CD4-positive, alpha-beta T cell treated with Interleukin-17A for 1 hour (primary cell): ENCODE results near the gene MKX.

Experiments used
- DNase-seq: peaks from one replicate; pipeline ENCODE4 v3.0.0-alpha.2; 2020

MKX gene, protein sequence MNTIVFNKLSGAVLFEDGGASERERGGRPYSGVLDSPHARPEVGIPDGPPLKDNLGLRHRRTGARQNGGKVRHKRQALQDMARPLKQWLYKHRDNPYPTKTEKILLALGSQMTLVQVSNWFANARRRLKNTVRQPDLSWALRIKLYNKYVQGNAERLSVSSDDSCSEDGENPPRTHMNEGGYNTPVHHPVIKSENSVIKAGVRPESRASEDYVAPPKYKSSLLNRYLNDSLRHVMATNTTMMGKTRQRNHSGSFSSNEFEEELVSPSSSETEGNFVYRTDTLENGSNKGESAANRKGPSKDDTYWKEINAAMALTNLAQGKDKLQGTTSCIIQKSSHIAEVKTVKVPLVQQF

DNA sequence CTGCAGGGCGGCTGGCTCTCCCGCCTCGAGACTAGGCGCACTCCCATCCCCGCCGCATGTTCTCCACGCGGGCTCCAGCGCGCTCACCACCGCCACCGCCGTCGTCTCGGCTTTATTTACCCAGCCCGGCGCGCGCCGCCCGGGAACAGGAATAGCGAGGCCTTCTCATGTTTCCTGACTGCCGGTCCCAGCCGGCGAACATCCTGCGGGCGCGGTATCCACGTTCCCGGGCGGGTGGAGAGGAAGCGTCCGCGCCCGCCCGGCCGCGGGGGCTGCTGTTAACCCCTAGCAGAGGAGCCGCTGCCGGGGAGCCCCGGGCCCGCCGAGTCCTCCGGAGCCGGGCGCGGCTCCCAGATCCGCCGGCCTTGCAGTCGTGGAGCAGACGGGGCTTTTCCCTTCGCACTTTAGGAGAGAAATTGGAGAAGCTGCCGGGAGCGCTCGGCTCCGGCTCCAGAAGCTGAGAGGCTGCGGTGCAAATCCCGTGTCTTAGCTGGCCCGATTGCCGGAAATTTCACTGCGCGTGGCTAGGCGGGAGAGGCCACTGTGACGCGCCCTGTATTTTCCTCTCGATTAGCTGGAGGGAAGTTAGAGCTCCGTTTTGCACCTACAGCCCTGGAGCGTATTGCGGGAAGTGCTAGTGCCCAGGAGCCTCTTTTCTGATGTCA is at the start of gene MKX:
MKX (minus strand) TSS at position 88 of the 665 bp plus-strand sequence. CDS start 2,404 bp downstream, outside the sequence.
- DNase-seq, result no peak

DNA sequence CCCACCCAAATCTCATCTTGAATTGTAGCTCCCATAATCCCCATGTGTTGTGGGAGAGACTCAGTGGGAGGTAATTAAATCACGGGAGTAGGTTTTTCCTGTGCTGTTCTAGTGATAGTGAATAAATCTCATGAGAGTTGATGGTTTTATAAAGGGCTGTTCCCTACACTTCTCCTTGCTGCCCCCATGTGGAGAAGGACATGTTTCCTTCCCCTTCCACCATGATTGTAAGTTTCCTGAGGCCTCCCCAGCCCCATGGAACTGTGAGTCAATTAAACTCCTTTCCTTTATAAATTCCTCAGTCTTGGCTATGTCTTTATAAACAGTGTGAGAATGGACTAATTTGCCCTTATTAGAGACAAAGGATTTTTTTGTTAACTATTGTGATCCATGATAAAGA is 48.5 kb upstream of the MKX start:
- no peak for DNase-seq

DNA sequence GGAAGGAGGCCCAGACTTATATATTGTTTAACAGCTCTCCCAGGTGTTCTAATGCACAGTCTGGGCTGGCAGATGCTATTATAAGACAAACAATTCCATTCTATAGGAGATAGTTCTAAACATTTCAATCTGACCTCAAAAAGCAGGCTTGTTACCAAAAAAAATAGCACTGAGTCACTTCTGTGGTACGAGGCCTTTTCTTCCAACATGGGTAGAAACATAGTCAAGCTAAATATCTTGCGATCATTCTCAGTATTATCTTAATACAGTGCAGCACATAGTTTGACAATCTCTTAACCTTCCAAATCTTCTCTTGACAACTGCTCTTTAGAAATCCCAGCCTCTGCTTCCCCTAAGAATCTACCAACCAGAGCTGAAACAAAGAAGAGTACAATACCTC is 46.6 kb upstream of the MKX start:
- no peak for DNase-seq

DNA sequence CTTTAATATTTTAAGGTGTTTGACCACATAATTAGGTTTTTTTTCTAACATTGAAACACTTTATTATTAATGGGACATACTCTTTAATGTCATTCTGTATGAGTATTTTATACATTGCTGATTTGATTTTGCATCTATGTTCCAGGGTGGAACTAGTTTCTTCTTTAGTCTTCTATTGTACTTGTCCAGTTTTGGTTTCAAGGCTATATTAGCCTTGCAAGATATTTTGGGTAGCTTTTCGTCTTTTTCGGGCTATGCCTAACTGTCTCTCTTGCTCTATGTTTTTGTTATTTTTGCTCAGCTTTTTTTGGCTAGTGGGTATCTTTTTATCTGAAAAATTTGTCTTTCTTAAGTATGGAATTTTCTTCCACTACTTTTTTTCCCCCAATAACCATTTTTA is 38.7 kb upstream of the MKX start:
- DNase-seq, result no peak

DNA sequence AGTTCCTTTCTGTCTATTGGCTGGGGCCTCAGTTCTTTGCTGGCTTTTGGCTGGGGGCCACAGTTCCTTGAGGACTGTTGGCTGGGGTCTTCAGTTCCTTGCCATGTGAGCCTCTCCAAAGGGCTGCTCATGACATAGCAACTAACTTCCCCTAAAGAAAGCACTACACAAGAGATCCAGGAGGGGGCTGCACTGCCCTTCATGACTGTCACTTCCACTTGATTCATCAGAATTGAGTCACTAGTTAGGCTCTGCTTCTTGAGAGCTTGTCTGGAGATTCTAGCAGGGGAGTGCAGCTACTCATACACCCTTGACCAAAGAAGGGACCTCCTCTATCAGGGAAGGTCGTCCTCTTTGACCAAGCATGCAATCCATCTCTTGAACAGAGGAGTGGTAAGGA is 38.0 kb upstream of the MKX start:
- peak; percentile 33 for DNase-seq

DNA sequence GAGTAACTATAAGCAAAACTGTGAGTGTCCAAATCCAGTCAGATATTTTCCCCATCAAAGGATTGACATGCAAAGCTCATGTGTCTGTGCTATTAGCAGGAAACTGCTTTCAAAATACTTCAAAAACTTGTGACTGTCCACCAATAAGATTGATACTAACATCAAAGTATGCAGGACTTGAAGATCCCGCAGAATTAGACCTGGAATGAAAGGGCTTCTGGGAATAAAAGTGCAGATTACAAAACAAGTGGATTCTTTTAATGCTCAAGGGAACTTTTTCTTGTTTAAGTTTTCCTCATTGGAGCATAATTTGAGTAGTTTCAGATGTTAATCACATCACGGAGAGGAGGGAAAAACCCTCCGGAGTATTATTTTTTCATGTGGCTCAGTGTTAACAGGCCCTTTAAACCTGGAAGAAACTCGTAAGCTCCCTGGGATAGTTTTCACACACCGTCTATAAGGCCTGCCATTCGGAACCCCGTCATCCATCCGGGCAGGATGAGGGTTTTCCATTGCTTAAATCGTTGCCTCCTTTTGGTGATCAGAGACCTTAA is 33.9 kb upstream of the MKX start:
- no peak for DNase-seq

DNA sequence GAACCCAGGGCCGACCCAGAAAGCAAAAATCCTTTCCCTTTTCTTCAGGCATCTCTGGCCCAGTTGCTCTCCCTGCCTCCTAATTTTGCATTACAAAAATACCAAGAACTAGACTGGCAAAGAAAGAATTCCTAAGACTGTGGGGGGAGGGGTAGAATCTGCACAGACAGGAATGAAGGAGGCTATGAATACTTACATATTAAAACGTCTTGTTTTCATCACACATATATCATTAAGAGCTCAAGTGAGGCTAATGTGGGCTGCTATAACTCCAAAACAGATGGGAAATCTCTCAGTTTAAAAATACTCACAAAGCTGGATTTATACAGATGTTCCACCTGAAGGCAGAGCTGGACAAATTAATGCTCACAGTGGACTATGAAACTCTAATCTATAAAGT is 29.2 kb upstream of the MKX start:
- DNase-seq, result no peak

DNA sequence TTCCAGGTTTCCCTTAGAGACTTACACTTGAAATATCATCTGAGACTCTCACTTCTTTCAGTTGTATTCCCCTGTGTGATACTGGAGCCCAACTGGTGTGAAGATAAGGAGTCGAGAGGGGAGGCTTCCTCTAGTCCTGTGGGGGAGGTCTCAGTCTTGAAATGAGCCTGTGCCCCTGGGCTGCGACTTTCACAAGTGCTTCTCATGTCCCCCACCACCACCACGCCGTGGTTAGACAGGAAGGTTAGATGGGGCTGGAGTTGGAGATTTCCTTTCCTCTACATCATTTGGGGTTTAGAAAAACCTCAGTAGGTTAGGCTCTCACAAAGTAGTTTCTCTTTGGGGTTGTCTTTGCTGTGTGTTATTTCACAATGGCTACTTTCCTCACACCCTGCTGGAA is 25.6 kb upstream of the MKX start:
- DNase-seq, result no peak

DNA sequence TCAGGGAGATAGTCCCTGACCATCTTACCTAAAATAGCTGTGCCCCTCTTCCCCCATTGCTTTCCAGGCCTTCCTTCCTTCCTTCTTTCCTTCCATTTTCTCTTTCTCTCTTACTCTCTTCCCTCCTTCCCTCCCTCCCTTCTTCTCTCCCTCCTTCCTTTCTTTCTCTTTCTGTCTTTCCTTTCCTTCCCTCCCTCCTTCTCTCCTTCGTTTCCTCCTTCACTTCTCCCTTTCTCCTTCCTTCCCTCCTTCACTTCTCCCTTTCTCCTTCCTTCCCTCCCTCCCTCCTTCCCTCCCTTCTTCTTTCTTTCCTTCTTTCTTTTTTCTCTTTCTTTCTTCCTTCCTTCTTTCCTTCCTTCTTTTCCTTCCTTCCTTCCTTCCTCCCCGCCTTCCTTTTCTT is 24.6 kb upstream of the MKX start:
- DNase-seq, result no peak

DNA sequence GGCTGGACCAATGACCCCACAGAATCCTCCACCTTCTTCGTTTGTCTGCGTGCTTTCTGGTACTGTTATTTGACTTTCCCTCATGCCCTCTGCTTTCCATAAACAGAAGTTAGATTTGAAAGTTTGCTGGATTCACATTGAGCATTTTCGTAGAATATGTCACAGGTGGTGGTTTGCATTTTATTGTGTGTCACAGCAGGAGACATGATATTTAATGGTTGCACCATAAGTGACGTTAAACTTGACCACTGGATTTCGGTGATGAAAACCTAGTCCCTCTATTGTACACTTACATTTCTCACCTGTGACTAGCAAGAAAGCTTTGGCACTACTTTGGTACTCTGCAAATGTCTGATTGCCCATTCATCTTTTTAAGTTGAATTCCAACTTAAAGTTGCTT is 15.2 kb upstream of the MKX start:
- DNase-seq, result no peak

DNA sequence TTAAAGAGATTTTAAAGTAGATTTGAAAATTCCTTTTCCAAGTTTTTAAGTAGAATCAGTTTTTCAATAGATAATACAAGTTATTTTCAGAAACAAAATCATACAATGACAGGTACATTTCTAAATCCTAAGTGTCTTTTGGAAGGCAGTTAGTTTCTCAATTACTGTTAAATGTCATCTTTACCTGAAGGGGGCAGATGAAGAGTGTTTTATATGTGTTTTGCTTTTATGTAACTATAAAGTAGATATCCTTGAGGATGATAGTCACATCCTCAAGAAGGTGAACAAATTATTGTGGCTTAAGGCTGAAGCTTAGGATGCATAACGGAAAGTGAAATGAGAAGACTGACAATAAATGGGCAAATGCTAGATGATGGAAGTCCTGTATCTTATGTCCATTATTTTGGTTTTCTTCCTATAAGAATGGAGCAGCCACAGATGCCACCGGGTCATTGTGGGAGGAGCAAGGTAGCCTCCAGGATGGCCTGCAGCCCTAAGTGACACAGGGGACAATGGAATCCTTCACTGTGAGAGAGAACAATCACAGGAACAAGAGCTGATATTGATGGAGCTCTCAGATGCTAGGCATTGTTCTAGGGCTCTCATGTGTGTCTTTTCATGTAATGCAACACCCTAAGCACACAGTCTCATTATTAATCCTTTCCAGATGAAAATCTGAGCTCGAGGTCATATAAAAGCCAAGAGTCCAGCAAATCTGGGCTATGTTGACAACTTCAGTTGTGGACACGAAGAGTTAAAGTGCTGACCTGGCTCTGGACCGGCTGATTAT is 14.1 kb upstream of the MKX start:
- DNase-seq, result no peak

DNA sequence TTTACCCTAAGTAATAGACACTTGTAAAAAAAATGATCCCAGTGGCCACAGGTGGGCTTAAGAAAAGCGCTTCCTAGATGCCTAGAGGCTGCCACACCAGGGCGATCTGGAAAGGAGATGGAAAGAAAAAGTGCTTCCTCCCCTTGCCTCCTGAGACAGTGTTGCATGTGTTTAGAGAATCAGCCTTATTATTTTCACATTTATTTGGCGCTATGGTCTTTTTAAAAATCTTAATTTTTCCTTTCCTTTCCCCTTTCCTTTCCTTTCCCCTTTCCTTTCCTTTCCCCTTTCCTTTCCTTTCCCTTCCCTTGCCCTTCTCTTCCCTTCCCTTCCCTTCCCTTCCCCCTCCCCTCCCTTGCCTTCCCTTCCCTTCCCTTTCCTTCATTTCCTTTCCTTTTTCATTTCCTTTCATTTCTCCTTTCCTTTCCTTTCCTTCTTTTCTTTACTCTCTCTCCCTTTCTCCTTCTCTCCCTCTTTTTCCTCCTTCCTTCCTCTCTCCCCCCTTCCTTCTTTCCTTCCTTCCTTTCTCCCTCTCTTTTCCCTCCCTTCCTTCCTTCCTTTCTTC is 7.1 kb upstream of the MKX start:
- no peak for DNase-seq

DNA sequence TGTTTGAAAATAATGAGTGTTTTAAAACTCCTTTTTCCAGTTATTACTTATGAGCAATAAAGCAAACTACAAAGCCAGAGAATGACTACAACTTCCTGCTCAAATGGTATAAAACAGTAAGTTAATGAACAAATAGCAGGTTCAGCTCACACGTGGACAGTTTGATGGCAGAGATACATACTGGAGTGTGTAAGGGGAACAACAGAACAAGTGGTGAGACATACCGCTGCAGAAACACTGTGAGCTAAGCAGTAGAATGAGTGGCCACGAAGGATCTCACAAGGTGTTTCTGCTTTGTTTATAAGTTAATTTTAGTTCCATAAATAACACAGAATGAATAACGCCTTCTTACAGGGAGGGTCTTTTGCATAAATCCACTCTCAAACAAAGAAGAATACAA is 3.0 kb upstream of the MKX start:
- DNase-seq, result no peak

DNA sequence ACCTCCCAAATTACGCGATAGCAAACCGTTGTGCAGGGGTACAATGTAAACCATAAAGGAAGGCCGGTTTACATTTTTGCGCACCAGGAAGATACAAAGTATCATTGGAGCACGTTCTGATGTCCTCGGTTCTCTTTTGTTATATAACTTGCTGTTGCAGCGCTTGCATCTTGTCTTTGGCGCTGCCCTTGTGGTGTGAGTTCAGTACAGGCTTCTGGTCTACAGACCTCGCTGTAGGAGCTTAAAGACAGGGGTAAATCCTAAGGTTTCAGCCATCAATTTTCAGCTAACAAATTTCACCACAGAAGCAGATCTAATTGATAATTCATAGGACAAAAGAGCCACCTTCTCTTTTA is 1.5 kb upstream of the MKX start:
- no peak for DNase-seq

DNA sequence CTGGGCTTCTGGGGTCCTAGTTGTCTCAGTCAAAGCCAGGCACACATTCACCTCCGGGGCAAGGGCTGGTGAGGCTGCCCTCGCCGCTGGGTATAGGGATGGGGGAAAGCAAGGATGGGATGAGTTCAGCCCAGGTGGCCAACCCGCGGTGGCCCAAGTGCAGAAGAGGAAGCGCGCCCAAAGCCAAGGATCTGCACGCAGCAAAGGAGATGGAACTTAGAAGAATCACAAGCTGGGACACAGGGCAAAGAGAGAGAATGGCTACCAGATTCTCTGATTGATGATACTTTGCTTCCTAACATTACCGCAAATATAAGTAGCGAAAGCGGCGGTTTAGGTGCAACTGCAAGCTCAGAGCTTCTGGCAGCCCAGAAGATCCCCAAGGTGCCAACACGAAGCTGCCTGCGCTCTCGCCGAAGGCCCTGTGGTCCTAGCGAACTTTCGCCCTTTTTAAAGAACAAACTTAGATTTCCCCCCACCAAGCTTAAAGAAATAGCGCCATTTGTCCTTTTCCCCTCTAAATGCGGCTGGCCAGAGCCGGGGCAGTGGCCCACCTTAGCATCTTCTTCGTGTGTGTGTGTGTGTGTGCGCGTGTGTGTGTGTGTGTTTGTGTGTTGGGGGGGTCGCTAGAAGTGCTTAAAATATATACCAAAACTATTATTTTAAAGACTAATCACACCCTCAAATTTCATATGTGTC is 927 bp upstream of the MKX start:
- DNase-seq, result no peak

DNA sequence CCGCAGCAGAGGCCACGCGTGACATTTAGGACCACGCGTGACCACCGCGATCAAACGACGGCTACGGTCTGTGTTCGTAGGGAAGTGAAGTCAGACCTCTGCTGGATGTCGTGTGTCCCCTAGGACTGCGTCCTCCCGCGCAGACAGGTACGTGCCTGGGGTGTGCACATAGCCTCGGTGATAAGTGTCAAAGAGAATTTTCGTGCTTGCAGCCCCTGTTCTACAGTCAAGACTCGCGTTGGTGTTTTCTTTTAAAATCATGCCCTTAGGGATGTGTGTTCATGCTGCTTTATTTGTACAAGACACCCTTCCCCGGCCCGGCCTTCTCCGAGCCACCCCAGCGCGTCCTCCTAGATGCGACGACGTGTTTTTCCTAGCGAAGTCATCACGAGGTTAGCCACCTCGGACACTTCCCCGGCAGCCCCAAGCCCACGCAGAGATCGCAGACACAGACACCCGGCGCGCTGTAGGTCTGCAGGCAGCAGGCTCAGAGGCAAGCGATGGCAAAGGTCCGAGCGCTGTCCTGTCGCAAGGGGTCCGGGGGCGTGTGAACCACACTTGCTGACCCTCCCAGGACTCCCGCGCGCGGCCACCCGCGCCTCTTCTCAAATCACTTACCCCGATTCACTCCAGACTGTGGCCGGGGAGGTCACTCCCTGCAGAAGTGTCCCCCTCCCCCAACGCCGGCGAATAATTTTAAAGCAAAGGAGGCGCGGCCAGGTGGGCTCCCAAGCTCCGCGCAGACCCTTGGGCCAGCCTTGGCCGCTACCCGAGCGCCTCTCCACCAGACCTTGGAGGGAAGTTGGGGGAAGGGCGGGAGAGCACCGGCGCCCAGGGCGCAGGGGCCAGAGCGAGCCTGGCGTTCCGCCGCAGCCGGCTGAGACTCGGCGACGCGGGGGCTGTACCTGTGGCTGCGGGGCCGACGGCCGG is 552 bp downstream of the MKX start:
- no peak for DNase-seq

DNA sequence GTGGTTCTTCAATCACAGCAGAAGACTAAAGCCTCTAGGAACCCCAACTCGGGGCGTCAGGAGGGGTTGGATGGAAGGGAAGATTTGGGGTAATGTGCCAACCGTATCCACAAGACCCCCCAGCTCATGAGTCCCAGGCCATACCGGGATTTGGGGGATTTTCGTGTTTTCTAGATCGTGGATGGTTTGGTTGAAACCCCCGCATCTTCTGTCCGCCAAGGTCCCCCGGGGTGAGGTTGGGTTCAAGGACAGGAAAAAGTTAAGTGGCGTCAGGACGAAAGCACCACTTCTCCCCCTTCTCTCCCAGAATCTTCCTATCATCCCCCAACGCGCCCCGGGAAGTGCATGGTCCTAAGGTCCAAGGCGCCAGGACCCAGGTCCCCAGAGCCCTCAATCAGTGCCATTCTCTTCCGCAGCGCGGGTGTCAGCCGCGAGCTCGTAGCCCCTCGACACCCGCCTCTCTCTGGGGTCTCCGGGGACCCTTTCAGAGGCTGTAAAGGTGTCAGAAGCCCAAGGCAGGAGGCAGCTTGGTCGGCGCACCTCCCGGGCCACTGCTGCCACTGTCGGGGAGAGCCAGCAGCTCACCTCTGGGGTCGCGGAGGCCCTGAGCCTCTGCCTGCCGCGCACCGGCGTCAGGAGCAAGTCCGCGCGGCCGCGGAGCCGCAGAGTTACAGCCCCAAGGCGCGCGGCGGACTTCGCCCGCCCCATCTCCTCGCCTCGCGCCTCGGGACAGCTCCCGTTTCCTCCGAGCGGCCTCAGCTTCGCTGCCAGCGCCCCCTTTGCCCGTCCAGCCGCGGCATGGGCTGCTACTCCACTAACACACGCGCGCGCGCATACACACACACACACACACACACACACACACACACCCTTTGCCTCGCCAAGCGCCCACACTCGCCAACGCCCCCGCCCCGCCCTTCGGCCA is 1.5 kb downstream of the MKX start:
- DNase-seq, result no peak

DNA sequence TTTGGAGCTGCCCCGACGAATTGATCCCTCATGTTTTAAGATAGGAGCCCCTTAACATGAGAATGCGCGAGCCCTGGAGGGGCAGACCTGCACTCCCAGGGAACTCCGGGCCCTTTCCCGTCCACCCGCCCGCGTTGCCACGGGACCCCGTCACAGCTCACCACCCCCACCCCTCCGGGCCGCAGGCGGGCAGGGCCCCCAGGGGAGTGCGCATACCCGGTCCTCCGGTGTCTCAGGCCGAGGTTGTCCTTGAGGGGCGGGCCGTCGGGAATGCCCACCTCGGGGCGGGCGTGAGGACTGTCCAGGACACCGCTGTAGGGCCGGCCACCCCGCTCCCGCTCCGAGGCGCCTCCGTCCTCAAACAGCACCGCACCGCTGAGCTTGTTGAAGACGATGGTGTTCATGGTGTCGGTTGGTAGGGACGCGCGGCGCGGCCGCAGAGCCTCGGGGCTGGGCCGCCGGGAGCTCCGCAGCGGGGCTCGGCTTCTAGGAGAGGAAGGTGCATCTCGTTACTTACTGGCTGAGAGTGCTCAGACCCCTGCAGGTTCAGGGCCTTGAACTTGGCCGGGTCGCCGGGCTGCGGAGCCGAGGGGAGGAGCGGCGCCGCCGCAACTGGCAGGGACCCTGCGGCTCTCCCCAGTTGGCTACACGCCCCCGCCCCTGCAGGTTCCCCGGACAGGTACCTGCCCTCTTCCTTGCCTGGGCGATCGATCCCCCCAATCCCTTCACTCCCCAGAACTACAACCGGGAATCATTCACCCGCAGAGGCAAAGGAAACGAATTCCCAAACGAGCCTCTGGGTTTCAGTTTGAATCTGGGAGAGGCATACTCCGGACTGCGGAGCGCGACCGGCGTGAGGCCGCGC is 2.4 kb downstream of the MKX start:
- no peak for DNase-seq
